GM18909 (cell line): Measurements from ENCODE around the gene PHTF1.
"Not testable (repeated sequence)": the region's sequence is repeated elsewhere in the genome, so short reads cannot be mapped to it uniquely, and the experiment has no call there.

Experiments used
- ATAC-seq: cut with Tn5 transposase; IDR thresholded peaks from one replicate; pipeline ENCODE4 v1.9.1; 2021; ENCODE audit warnings: mild to moderate bottlenecking; ENCODE audit not compliant: unreplicated experiment, poor library complexity

The PHTF1 gene

DNA sequence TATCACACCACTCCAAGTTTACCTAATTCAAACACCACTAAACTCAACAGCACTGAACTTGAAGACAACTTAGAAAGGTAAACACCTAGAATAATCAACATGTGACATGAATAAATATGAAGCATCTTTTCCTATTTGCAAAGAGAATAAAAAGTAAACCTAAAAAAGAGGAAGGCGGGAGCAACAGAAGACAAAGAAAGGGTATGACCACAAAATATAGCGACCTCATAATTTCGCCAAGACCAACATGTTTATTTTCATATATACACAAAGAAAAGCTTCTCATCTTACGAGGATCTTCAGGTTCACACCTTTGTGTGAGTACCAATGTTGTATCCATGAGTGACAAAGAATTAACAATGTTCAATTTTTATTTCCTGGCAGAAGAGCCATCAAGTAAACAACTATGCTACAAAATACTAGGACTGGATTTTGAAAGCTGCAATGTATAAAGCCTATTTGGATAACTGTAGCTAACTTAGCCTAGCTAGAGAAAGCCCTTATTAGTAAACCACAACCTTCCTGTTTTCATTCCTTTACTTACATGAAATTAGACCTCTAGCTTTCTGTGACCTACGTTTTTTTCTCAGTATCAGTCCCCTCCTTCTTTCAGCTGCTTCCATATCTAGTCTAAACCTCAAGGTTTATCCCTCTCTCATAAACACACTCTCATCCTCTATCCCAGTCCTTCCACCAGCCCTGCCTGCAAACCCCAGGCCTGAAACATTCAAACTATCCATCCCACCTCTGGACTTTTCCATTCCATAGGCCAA, 21.3 kb upstream of the PHTF1 start:
- ATAC-seq: peak; percentile 39

DNA sequence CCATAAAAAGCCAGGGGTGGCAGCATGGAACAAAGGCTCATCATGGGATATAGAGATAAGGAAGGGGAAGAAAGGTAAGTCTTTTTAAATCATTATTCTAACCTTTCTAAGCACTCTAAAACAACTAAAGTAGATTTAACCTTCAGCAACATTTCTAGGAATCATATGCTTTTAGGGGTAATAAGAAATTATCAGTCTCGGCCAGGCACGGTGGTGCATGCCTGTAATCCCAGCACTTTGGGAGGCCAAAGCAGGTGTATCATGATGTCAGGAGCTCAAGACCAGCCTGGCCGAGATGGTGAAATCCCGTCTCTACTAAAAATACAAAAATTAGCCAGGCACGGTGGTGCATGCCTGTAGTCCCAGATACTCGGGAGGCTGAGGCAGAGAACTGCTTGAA, 20.3 kb upstream of the PHTF1 start:
- ATAC-seq: no peak

DNA sequence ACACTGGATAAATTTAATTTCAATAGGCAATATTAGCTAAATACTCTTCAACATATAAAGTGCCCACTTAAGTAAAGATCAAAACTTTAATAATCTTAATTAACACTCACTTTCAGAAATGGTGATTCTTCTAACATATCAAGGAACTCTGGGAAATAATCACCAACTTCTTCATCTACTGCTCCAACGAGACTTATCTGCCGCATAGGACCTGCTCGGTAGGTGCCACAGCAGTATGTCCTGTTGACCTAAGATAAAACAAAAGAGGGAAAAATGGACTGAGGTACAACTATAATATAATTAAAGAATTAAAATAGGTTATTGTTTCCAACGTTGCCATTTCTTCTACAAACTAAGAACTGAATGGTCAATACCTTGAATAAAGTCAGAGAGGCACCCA, 18.3 kb upstream of the PHTF1 start:
- ATAC-seq: no peak

DNA sequence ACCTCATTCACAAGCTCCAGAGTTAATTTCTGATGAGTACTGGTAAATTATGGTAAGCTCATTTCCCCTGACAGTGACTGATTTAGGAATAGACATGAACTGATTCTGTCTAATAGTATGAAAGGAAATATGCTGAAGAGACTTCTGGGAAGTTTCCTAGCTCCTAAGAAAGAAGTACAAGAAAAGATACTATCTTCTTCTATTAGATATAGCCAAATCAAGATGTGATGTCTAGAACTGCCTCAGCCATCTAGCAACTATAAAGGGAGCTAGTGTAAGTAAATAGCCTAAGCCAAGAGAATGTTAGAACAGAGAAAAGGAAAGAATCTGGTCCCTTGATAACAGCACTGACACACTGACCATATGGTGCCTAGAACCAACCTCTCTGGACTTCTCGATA, 10.7 kb upstream of the PHTF1 start:
- ATAC-seq: no peak

DNA sequence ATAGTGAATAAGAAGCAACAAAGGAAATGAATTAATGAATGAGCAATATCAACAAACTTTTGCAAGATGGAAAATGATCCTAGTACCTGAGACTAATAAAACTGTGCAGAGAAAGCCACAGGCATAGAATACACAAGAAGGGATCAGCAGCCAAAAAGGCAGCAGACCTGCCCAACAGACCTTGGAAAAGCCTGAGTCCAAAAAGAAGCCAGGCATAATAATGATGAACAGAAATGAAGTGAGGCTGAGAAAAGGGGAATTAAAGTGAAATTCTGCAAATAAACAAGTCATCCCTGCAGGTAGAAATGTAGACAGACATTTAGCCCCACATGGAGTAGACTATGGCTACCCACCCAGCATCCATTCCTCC, 10.3 kb upstream of the PHTF1 start:
- no peak for ATAC-seq

DNA sequence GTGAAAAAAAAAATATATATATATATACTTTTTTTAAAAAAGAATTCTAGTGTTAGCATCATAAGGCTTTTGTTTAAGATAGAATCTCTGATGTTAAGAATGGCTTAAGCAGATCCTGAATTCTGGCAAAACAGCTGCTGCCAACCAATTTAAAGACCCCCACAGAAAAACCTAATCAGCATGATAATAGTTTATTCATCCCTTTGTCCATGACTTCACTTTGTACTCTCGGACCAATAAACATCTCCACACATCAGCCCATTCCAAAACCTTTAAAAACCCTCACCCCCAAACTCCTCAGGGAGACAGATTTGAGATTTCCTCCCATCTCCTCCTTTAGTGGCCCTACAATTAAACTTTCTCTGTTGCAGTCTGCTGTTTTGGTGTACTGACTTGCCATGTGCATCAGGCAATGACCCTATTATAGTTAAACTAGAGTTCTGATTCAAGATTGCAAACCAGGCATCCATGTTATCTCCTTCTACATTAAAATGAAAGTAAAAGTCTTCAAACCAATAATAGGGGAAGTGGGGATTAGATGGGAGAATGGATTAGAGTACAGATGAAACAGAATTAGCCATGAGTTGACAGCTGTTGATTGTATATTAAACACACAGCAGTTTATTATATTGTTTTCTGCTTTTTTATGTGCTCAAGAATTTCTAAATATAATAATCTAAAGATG, 9.8 kb upstream of the PHTF1 start:
- ATAC-seq: no peak

DNA sequence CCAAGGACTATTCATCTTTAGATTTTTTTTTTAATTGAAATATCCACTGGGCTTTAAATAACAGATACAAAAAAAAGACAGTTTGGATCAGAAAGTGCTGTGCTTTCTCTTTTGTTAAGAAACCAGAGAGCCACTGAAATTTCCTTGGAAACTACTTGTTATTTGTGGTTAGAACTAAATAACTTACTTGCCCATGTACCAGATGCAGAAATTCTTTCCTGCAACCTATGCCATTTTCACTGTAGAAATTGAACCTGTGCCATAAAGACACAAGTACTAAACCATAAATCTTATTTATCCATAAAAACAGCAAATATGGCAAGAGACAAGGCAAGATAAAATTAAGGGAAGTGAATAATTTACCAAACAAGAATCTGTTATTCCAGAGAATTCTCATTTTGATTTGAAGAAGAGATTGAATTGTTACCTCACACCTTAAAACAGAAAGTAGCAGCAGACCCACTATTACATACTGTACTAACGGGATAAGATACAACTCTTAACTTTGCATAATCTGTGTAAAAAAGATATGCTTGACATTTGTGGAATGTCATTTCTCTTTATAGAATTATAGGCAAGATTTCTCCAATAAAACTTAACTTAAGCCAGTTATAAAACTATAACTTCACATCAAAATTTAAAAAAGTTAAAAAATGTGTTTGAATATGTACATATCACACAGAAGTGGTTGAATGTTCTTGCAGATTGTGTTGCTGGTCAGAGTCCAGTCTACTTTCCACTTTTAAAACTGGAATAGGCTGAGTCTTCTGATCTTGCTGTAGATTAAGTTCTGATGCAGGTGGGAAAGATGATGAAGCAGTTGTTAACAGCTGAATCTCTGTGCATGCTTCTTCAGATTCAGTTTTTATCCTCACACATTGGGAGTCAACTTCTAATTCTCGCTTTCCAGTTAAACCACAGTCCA, 6.3 kb upstream of the PHTF1 start:
- ATAC-seq: no peak

DNA sequence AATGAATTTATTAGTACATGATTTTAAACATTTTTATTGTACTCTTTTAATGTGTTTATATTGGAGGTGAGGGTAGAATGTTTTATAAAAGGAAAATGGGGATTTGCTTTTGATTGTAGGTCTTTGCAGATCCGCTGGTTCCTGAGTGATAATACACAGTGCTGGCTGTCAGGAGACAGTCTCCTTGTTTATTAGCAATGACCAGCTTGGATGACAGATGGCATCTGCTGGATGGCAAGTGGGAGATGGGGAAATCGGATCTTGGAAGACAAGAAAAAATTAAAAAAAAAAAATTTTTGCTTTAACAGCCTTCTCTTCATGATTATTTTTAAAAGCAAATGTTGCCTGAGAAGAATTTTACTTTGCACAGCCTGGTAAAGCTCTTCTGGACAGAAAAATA, 4.4 kb upstream of the PHTF1 start:
- no peak for ATAC-seq

DNA sequence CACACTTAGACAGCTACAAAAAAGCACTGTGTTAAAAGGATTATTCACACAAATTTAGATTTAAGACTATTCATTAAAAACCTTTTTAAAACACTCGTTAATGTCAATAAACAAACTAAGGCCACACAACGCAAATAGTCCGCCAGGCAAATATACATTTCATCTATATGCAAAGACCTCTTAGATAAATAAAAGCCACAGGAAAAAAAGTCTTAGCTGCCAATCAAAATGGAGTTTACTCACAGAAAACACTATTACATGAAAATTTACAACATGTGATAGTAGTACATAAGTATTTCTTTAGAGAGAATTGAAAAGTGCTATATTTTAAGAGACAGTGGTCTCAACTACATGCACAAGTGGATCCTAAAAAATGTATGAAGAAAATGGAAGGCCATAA, 2.7 kb upstream of the PHTF1 start:
- ATAC-seq: no peak

DNA sequence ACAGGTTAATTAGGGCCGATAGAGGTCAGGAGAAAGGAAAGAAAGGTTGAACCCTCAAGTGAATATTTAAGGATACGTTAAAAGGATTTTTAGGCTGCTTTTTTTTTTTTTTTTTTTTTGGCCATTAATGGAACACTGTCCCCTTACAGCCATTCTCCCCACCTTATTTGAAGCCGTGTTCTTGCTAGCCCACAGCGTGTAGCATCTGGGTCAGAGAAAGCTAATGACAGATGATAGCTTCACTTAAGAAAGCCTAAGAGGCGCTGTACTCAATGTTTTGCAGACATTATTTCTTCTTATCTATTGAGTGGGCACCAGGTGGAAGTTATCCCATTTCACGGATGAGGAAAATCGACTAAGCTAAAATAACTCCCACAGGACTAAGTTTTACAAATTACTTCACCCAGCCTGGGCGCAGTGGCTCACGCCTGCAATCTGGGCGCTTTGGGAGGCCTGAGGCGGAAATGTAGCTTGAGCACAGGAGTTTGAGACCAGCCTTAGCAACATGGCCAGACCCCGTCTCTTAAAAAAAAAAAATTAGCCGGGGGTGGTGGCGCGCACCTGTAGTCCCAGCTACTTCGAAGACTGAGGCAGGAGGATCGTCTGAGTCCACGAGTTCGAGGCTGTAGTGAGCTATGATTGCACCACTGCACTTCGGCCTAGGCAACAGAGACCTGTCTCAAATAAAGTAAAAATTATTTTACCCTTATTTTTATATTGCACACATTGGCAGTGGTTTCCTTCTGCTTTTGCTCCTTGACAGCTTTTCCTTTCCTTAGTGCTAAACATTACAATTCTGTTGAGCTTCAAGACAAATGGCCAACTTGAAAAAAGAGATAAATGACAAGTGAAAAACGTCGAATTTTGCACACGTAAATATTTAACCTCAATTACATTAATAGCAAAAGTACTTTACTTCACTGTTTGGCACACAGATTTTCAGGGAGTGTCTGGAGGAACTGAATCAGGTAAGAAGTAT, 1.1 kb upstream of the PHTF1 start:
- ATAC-seq: no peak

DNA sequence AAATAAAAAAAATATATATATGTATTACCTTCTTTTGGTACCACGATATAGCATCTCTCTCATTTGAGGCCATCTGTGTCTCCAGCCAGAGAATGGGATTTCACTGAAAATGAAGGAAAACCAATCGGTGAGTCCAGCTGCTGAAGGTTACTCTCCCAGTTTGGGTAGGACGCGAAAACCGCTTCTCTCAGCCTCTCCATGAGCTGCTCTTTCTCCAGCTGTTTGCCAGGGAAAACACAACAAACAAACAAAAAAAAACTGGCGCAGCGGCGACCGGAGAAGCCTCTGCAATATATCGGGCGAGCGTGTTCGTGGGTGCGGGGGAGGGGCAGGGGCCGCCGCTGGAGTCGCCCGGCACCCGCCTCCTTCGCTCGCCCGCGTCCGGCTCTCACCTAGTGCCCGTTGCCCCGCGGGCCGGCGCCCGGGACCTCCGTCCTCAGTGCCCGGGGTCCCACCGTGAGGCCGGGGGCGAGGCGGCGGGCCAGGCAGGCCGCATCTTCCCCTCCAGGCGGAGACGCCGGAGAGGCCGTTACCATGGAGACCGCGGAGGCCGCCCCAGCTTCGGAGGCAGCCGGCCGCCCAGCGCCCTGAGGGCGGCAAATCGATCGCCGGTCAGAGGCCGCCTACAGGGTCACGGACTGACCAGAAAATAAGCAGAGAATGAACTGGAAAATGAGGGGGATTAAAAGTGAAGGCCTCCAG, 504 bp downstream of the PHTF1 start:
- ATAC-seq: peak; percentile 68

DNA sequence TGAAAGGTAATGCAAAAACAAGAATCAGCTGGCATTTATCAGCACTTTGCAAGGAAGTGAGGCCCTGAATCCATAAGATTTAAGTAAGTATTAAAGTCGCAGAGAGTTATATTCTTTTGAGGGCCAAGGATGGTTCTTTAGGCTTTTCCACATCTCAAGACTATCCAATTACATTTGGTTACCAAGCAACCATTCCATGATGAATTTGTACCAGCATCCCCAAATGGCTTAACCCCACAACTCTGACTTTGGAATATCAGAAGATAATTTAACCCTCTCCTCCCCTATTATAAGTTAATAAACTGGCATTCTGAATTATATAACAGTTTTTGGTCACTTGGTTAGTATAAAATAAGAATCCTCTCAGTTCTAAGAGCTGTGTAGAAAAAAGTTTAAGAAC, 2.8 kb downstream of the PHTF1 start:
- no peak for ATAC-seq

DNA sequence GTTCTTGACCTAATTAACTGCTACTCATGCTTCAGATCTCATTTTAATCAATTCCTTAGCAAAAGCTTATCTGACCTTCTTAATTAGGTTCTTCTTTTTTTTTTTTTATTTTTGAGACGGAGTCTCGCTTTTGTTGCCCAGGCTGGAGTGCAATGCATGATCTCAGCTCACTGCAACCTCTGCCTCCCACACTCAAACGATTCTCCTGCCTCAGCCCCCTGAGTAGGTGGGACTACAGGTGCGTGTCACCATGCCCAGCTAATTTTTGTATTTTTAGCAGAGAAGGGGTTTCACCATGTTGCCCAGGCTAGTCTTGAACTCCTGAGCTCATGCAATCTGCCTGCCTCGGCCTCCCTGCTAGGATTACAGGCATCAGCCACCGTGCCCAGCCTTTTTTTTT, 6.0 kb downstream of the PHTF1 start:
- ATAC-seq: not testable (repeated sequence)

DNA sequence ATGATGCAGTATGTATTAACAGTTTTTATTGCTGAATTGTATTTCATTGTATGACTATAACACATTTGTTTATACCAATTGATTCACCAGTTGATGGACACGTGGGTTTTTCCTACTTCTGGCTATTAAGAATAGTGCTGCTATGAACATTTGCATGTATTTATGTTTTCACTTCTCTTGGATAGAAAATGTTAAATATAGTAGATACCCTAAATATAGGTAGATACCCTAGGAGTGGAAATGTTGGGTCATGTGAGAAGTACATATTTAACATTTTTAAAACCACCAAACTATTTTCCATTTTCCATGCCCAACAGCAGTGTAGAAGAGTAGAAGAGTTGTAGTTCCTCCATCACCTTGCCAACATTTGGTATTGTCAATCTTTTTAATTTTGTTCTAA, 7.8 kb downstream of the PHTF1 start:
- no peak for ATAC-seq

DNA sequence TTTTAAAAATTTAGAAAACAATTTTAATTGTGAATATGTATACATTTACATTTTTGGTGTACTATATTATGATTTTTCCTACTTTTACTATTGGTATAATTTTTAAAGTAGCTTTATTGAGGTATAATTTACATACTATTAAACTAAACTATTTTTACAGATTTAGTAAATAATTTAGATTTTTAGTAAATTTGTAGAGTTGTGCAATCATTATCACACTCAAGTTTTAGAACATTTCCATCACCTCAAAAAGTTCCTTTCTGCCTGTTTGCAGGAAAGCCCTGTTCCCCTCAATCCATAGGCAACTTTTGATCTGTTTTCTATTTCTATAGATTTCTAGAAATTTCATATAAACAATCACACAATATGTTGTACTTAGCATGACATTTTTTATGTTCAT, 8.2 kb downstream of the PHTF1 start:
- ATAC-seq: no peak

DNA sequence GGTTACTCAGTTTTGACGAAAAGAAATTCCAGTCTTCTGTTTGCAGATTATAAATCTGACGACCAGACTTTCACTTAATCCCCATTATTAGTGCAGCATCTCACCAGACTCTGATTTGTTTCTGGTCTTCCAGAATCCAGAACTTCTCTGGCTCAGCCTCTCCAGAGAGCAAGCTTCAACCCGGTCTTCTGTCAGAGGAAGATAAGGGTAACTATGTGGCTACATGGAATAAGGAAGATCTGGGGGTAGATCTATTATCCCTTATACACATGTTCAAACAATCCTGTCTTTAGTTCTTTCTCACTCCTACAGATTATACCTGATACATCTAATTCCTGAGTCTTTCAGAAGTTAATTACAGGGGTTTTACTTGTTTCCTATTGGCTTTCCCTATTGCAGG, 9.9 kb downstream of the PHTF1 start:
- ATAC-seq: no peak

DNA sequence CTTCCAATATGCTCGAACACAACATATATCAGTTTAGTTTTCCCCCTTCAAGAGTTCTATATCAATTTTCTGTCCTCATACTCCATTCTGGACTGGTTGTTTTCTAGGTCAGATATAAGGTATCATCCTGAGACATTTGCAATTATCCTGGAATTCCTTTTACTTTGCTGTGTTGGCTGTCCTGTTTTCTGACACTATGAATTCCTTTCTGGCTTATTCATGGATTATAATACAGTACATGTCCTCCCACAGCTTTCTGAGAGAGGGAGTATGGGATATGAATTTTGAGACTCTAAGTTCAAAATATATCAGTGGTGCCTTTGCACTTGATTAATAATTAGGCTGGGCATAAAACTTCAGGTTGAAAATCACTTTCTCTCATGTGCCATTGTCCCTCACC, 11.9 kb downstream of the PHTF1 start:
- no peak for ATAC-seq

DNA sequence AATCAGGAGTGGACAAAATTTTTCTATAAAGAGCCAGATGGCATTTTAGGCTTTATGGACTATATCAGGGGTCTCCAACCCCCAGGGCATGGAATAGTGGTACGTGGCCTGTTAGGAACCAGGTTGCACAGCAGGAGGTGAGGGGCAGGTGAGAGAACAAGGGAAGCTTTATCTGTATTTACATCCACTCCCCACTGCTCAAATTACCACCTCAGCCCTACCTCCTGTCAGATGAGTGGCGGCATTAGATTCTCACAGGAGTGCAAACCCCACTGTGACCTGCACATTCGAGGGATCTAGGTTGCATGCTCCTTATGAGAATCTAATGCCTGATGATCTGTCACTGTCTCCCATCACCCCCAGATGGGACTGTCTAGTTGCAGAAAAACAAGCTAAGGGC, 13.9 kb downstream of the PHTF1 start:
- no peak for ATAC-seq

DNA sequence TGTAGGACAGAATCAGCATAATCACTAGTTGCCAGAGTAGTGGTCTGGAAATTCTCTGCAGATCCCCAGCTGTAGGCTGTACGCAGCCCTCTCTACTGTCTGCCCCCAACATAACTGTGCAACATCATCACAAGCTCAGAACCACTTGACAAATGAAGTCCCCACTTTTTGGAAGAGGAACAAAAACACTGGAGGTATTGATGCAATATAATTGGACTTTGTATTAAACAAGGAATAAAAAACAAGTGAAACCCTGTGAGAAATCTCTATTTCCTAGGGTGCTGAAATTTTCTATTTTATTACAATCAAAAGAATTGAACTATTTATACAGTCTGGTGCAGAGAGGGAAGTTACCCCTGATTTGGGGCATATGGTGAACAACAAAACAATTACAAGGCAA, 15.2 kb downstream of the PHTF1 start:
- no peak for ATAC-seq
